ENCODE results near the gene HOXD4.

DNA sequence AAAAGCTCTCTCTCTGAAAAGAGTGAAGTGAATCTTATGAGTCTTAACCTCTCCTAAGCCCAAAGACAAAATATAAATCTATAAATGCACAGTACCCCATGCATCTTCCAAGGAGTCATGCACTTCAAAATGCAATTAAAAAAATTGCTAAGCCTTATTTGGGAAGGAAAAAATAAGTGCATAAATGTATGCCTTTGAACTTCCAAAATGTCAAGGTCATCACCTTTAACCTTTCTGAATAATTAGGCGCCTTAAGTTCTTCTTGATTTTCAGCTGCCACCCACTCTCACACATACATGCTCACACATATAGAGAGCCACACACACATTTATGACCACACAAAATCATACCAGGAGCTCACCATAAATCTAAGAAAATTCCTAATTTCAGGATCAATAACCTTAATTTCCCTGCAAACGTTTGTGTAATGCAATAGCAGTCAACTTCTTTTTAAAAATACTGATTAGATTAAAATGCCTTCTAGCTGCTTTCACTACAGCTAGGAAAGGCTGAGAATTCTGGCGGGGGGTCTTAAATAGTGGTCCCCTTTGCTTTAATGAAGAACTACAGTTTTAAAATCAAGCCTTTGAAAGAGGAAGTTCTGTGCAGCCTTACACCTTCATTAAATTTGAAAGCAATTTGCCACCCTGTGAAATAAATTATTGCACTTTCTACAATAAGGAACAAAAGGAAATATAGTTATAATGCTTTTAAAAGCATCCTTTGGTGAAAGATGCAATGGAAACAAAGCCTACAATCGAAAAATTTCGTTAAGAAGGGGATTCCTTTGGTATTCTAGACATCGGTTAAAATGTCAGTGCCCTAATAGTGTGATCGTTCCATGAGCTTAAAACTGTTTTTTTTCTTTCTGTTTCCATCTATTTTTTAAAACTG, 40.7 kb upstream of the HOXD4 start:
- TF ChIP-seq RARB (CRISPR knock-in tag; IDR thresholded peaks at IDR 0.05): no peak
- TF ChIP-seq CSDC2 (CRISPR knock-in tag; IDR thresholded peaks at IDR 0.05): no peak
- no peak for TF ChIP-seq BACH2 (CRISPR knock-in tag; IDR thresholded peaks at IDR 0.05; ENCODE audit: borderline replicate concordance)
- TF ChIP-seq ZFP3 (CRISPR knock-in tag; IDR thresholded peaks at IDR 0.05): no peak
- no peak for TF ChIP-seq ZNF70 (CRISPR knock-in tag; IDR thresholded peaks at IDR 0.05)
- TF ChIP-seq ZNF8 (CRISPR knock-in tag; IDR thresholded peaks at IDR 0.05): no peak
- no peak for TF ChIP-seq PATZ1 (CRISPR knock-in tag; IDR thresholded peaks at IDR 0.05; ENCODE audit: borderline replicate concordance)
- no peak for TF ChIP-seq PPARA (CRISPR knock-in tag; IDR thresholded peaks at IDR 0.05; ENCODE audit: borderline replicate concordance)
- no peak for TF ChIP-seq ARNTL (CRISPR knock-in tag; IDR thresholded peaks at IDR 0.05; ENCODE audit: borderline replicate concordance, low read depth)
- TF ChIP-seq, protein P1, sequence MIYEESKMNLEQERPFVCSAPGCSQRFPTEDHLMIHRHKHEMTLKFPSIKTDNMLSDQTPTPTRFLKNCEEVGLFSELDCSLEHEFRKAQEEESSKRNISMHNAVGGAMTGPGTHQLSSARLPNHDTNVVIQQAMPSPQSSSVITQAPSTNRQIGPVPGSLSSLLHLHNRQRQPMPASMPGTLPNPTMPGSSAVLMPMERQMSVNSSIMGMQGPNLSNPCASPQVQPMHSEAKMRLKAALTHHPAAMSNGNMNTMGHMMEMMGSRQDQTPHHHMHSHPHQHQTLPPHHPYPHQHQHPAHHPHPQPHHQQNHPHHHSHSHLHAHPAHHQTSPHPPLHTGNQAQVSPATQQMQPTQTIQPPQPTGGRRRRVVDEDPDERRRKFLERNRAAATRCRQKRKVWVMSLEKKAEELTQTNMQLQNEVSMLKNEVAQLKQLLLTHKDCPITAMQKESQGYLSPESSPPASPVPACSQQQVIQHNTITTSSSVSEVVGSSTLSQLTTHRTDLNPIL (CRISPR knock-in tag; IDR thresholded peaks at IDR 0.05; ENCODE audit: low read depth): no peak
- no peak for TF ChIP-seq TCF4 (CRISPR knock-in tag; IDR thresholded peaks at IDR 0.05; ENCODE audit: borderline replicate concordance)
- TF ChIP-seq ZNF565 (CRISPR knock-in tag; conservative IDR thresholded peaks at IDR 0.05; ENCODE audit: low read depth): no peak
- no peak for TF ChIP-seq GLIS3 (CRISPR knock-in tag; IDR thresholded peaks at IDR 0.05)
- no peak for TF ChIP-seq ESRRG (CRISPR knock-in tag; IDR thresholded peaks at IDR 0.05)

Measured in SK-N-SH treated with all-trans-retinoic acid at 6 μM for 48 hours (cell line).